Measurements from ENCODE around the gene UBAC1. TPM values are rescaled to one million over a fixed set of nuclear protein-coding genes. Genes with fewer than 3 reads are reported as not detected.
"Not testable (repeated sequence)": the region's sequence is repeated elsewhere in the genome, so short reads cannot be mapped to it uniquely, and the experiment has no call there.

The UBAC1 gene
- total RNA-seq, 4 donors from 2014 or later = 48.6 to 61.4 (median 55.9) TPM

DNA sequence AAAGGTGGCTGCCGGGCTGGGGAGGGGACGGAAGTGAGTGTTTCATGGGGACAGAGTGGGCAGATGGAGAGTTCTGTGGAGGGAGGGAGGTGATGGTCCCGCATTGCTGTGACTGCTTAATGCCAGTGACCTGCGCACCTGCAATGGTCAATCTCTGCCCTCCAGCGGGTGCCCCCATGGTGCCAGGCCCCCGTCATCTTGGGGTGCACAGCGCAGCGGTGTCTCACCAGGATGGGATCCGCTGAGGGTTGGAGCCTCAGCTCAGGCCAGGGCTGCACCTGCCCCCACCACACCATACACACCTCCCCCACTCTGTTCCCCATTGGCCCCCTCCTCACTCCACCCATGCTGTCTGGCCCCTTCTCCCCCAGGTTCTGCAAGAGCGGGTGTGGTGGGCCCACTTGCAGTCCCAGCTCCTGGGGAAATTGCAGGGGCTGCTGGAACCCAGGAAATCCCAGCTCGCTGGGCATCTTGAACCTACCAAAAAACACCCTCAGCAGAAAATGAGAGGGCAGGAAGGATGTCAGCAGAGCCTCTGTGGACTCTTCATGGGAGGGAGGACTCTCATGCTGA is 41.8 kb downstream of the UBAC1 start:
- no peak overlapping the region for H3K27ac ChIP-seq
- peaks cover 0 to 57% (median 15%) of the 10 kb centered on the region in 4 donors for H3K9me3 ChIP-seq
- no peak for DNase-seq (ENCODE audit: low spot score in 2 of 2)
- WGBS, 2 donors = 97% methylated on average over 11 of the region's 11 CpGs
- H3K27me3 ChIP-seq = no peaks in the 10 kb centered on the region
- no peaks in the 10 kb centered on the region for H3K4me1 ChIP-seq
- peaks cover 3 to 61% (median 6%) of the 10 kb centered on the region in 3 donors for H3K36me3 ChIP-seq
- H3K4me3 ChIP-seq = no peak overlapping the region
- TF ChIP-seq, protein P1, sequence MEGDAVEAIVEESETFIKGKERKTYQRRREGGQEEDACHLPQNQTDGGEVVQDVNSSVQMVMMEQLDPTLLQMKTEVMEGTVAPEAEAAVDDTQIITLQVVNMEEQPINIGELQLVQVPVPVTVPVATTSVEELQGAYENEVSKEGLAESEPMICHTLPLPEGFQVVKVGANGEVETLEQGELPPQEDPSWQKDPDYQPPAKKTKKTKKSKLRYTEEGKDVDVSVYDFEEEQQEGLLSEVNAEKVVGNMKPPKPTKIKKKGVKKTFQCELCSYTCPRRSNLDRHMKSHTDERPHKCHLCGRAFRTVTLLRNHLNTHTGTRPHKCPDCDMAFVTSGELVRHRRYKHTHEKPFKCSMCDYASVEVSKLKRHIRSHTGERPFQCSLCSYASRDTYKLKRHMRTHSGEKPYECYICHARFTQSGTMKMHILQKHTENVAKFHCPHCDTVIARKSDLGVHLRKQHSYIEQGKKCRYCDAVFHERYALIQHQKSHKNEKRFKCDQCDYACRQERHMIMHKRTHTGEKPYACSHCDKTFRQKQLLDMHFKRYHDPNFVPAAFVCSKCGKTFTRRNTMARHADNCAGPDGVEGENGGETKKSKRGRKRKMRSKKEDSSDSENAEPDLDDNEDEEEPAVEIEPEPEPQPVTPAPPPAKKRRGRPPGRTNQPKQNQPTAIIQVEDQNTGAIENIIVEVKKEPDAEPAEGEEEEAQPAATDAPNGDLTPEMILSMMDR (IDR thresholded peaks at IDR 0.05) = no peak
- TF ChIP-seq POLR2A (IDR thresholded peaks at IDR 0.05) (no peak), EP300 (IDR thresholded peaks at IDR 0.05) (no peak)

DNA sequence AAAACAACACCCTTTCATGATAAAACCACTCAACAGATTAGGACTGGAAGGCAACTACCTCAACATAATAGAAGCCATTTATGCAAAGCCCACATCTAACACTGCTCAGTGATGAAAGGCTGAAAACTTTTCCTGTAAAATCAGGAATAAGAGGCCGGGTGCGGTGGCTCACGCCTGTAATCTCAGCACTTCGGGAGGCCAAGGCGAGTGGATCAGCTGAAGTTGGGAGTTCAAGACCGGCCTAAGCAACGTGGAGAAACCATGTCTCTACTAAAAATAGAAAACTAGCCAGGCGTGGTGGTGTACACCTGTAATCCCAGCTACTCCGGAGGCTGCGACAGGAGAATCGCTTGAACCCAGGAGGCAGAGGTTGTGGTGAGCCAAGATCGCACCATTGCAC is 44.9 kb downstream of the UBAC1 start:
- not testable (repeated sequence) for H3K4me1 ChIP-seq; DNase-seq (ENCODE audit: low spot score in 2 of 2); H3K4me3 ChIP-seq; H3K27me3 ChIP-seq; H3K27ac ChIP-seq
- Histone ChIP-seq H3K36me3 (peaks cover 3 to 81% (median 6%) of the 10 kb centered on the region in 3 donors), H3K9me3 (peaks cover 0 to 88% (median 19%) of the 10 kb centered on the region in 4 donors)
- WGBS, 2 donors = 85 to 98% methylated on average over 12 of the region's 12 CpGs

DNA sequence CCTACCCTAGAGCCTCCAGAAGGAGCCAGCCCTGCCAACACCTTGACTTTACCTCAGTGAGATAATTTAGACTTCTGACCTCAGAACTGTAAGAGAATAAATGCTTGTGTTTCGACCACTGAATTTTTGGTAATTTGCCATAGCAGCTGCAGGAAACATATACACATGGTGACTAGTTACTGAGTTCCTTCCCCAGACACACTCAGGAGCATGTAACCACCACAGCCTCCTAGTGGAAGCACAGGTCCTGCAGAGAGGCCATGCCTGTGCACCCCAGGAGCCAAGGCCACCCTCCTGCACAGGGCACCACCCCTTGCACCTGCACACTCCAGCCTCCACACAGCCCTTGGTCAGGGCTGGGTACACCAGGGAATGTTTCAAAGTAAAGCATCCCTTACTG is 46.3 kb downstream of the UBAC1 start:
- peaks cover 0 to under 1% (median 0%) of the 10 kb centered on the region in 4 donors for H3K4me1 ChIP-seq
- TF ChIP-seq EP300 (IDR thresholded peaks at IDR 0.05) (no peak), POLR2A (IDR thresholded peaks at IDR 0.05) (no peak)
- TF ChIP-seq, protein P1 (IDR thresholded peaks at IDR 0.05) = no peak
- DNase-seq (ENCODE audit: low spot score in 2 of 2) = no peak
- peaks cover 0 to 86% (median 19%) of the 10 kb centered on the region in 4 donors for H3K9me3 ChIP-seq
- H3K27ac ChIP-seq = no peak overlapping the region
- no peaks in the 10 kb centered on the region for H3K27me3 ChIP-seq
- WGBS, 2 donors = 91 to 100% methylated on average over 1 of the region's 1 CpG
- peaks cover 3 to 91% (median 6%) of the 10 kb centered on the region in 3 donors for H3K36me3 ChIP-seq
- no peak overlapping the region for H3K4me3 ChIP-seq

DNA sequence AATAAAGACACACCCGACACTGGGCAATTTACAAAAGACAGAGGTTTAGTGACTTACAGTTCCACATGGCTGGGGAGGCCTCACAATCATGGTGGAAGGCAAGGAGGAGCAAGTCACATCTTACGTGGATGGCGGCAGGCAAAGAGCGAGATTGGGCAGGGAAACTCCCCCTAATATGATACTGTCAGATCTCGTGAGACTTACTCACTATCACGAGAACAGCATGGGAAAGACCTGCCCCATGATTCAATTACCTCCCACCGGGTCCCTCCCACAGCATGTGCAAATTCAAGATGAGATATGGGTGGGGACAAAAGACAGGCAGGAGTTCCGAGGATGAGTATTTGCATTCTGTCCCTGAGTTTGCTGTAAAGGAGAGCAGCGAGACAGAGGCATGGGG is 49.9 kb downstream of the UBAC1 start:
- H3K27ac ChIP-seq; DNase-seq (ENCODE audit: low spot score in 2 of 2); H3K4me3 ChIP-seq; H3K27me3 ChIP-seq: not testable (repeated sequence)
- H3K9me3 ChIP-seq = peaks cover 0 to 50% (median 12%) of the 10 kb centered on the region in 4 donors
- H3K4me1 ChIP-seq = peaks cover 0 to 22% (median 13%) of the 10 kb centered on the region in 4 donors
- H3K36me3 ChIP-seq = peaks cover 3 to 64% (median 6%) of the 10 kb centered on the region in 3 donors
- WGBS, 2 donors = 88 to 92% methylated on average over 9 of the region's 9 CpGs

DNA sequence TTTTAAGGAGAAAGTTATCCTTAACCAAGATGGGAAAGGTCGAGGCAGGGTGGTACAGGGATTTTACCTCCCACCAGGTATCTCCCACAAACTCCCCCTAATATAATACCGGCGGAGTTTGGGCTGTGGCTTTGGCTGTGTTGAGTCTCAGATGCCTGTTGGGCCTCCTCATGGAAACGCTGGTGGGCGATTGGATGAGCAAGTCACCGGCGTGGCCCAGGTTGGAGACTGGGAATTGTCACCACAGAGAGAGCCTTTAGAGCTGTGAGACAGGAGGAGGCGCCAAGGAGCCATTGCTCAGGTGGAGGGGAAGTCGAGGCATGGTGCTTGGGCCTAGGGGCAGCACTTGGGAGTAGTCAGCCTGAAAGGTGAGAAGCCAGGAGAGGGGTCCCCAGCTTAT is 50.4 kb downstream of the UBAC1 start:
- Histone ChIP-seq H3K4me3 (no peak overlapping the region), H3K36me3 (peaks cover 3 to 59% (median 6%) of the 10 kb centered on the region in 3 donors), H3K27me3 (no peaks in the 10 kb centered on the region), H3K27ac (no peak overlapping the region), H3K4me1 (peaks cover 0 to 27% (median 15%) of the 10 kb centered on the region in 4 donors), H3K9me3 (peaks cover 0 to 45% (median 10%) of the 10 kb centered on the region in 4 donors)
- DNase-seq (ENCODE audit: low spot score in 2 of 2) = no peak
- WGBS, 2 donors = 95 to 96% methylated on average over 9 of the region's 9 CpGs
- no peak for TF ChIP-seq EP300 (IDR thresholded peaks at IDR 0.05)
- TF ChIP-seq POLR2A (IDR thresholded peaks at IDR 0.05) = no peak
- TF ChIP-seq, protein P1 (IDR thresholded peaks at IDR 0.05) = no peak

DNA sequence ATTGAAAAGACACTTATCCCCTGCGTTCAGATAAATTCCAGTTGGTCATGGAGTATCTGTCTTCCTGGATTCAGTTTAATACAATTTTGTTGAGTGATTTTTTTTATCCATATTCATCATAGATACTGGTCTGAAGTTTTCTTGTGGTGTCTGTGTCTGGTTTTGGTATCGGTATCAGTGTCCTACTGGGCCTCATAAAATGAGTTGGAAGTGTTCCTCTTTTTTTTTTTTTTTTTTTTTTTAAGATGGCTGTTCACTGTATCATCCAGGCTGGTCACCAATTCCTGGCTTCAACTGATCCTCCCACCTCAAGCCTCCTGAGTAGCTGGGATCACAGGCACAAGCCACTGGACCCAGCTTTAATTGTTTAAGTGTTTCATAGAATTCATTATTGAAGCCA is 51.0 kb downstream of the UBAC1 start:
- TF ChIP-seq POLR2A (IDR thresholded peaks at IDR 0.05) = no peak
- no peak for TF ChIP-seq EP300 (IDR thresholded peaks at IDR 0.05)
- TF ChIP-seq, protein P1 (IDR thresholded peaks at IDR 0.05) = no peak
- H3K4me3 ChIP-seq = no peak overlapping the region
- H3K27me3 ChIP-seq = no peaks in the 10 kb centered on the region
- peaks cover 0 to 39% (median 9%) of the 10 kb centered on the region in 4 donors for H3K9me3 ChIP-seq
- no peak for DNase-seq (ENCODE audit: low spot score in 2 of 2)
- WGBS, 2 donors = 93 to 98% methylated on average over 2 of the region's 2 CpGs
- peaks cover 0 to 54% (median 6%) of the 10 kb centered on the region in 3 donors for H3K36me3 ChIP-seq
- H3K27ac ChIP-seq = no peak overlapping the region
- peaks cover 0 to 32% (median 20%) of the 10 kb centered on the region in 4 donors for H3K4me1 ChIP-seq
